K562 (cell line): Measurements from ENCODE around the gene ABT1. TPM values are rescaled to one million over a fixed set of nuclear protein-coding genes. Genes with fewer than 3 reads are reported as not detected.

Experiments used
- BCL6 ChIP-seq: fragments of 250-450 bp; sonication (Bioruptor Pico); IDR thresholded peaks from 2 replicates; pipeline ENCODE4 v1.4.0; 2020
- BRCA1 ChIP-seq, 2 experiments: fragments of 450-650 bp in 1 of 2; sonication (generic) in 1 of 2; formaldehyde crosslinking in 1 of 2; IDR thresholded peaks; 2 replicates each; pipeline versions ENCODE4 v1.5.0 to v1.6.1; 2017 to 2020; ENCODE audit warnings: mild to moderate bottlenecking in 1 of 2, missing genetic modification reagents in 1 of 2
- C11orf30 ChIP-seq: fragments of 450-650 bp; IDR thresholded peaks from 2 replicates; pipeline ENCODE4 v1.6.1; 2016; ENCODE audit warnings: low read depth, mild to moderate bottlenecking
- CBX8 ChIP-seq: fragments of 200-600 bp; sonication (generic); IDR thresholded peaks from 2 replicates; pipeline ENCODE4 v1.6.1; 2012; ENCODE audit warnings: borderline replicate concordance, mixed run types, low read depth, mild to moderate bottlenecking, moderate library complexity, mixed read lengths, low read length, control low read depth, inconsistent platforms; ENCODE audit not compliant: poor library complexity, severe bottlenecking; ENCODE audit errors: extremely low read depth
- ELF1 ChIP-seq: fragments of 200-800 bp; sonication (Bioruptor generic); IDR thresholded peaks from 2 replicates; pipeline ENCODE4 v1.6.1; 2016; ENCODE audit warnings: missing genetic modification characterization, missing compliant biosample characterization
- EZH2 ChIP-seq: IDR thresholded peaks from 2 replicates; pipeline ENCODE4 v1.6.1; 2012; ENCODE audit warnings: low read depth, mild to moderate bottlenecking, inconsistent platforms, low read length, borderline replicate concordance
- FOXM1 ChIP-seq, 2 experiments: fragments of 450-650 bp in 1 of 2; sonication (generic) in 1 of 2; formaldehyde crosslinking in 1 of 2; IDR thresholded peaks; 2 replicates each; pipeline versions ENCODE4 v1.6.1 to v1.9.0; 2017 to 2022; ENCODE audit warnings: low read depth in 2 of 2, mild to moderate bottlenecking in 2 of 2, missing genetic modification reagents in 1 of 2, moderate library complexity in 1 of 2
- GABPB2 ChIP-seq: fragments of 250-450 bp; sonication (Bioruptor Pico); conservative IDR thresholded peaks from 2 replicates; pipeline ENCODE4 v1.5.1; 2021; ENCODE audit warnings: mild to moderate bottlenecking
- HNRNPH1 ChIP-seq: fragments of 200-400 bp; formaldehyde crosslinking; optimal IDR thresholded peaks from 2 replicates; pipeline ENCODE3; 2017; ENCODE audit warnings: low read depth, mild to moderate bottlenecking, low read length, moderate library complexity
- HNRNPLL ChIP-seq: fragments of 200-400 bp; formaldehyde crosslinking; IDR thresholded peaks from 2 replicates; pipeline ENCODE4 v1.6.1; 2017; ENCODE audit warnings: low read length, low read depth, mild to moderate bottlenecking; ENCODE audit not compliant: poor library complexity, severe bottlenecking
- KLF6 ChIP-seq: fragments of 250-450 bp; sonication (Bioruptor Pico); IDR thresholded peaks from 2 replicates; pipeline ENCODE4 v1.4.0; 2020; ENCODE audit warnings: mild to moderate bottlenecking, moderate library complexity, borderline replicate concordance
- PYGO2 ChIP-seq: fragments of 450-650 bp; IDR thresholded peaks from 2 replicates; pipeline ENCODE4 v1.6.1; 2016; ENCODE audit warnings: mild to moderate bottlenecking, missing genetic modification characterization, moderate library complexity, missing compliant biosample characterization
- SMAD4 ChIP-seq: fragments of 250-450 bp; sonication (Bioruptor Pico); conservative IDR thresholded peaks from 2 replicates; pipeline ENCODE4 v1.8.0; 2021; ENCODE audit warnings: inconsistent platforms, mild to moderate bottlenecking, moderate library complexity
- SMARCE1 ChIP-seq: fragments of 450-650 bp; IDR thresholded peaks from 2 replicates; pipeline ENCODE4 v1.7.1; 2016; ENCODE audit warnings: mild to moderate bottlenecking
- TARDBP ChIP-seq: fragments of 450-650 bp; IDR thresholded peaks from 2 replicates; pipeline ENCODE4 v1.6.1; 2016
- ZBTB8A ChIP-seq: fragments of 450-650 bp; IDR thresholded peaks from 2 replicates; pipeline ENCODE4 v1.6.1; 2018; ENCODE audit warnings: mild to moderate bottlenecking, moderate library complexity; ENCODE audit not compliant: partially characterized antibody
- ZKSCAN1 ChIP-seq: fragments of 150-350 bp; IDR thresholded peaks from 2 replicates; pipeline ENCODE4 v1.6.1; 2016; ENCODE audit warnings: low read depth, low read length
- ZNF143 ChIP-seq: sonication (generic); formaldehyde crosslinking; IDR thresholded peaks from 2 replicates; pipeline ENCODE4 v1.9.0; 2022; ENCODE audit warnings: mild to moderate bottlenecking, missing genetic modification reagents
- ZNF561 ChIP-seq: fragments of 450-650 bp; formaldehyde crosslinking; conservative IDR thresholded peaks from 2 replicates; pipeline ENCODE4 v1.4.0; 2020; ENCODE audit warnings: mild to moderate bottlenecking, moderate library complexity
- ZZZ3 ChIP-seq: fragments of 450-650 bp; IDR thresholded peaks from 2 replicates; pipeline ENCODE4 v1.6.1; 2016; ENCODE audit warnings: antibody characterized with exemption, mild to moderate bottlenecking, moderate library complexity
- polyA plus RNA-seq, 8 experiments: library from polyadenylated mRNA; depleted of rRNA in 4 of 8; stranded (reverse) in 5 of 8; unstranded in 3 of 8; fragments of >200 nt; fragmentation: Nextera tagmentation in 2 of 8; fragmentation: Illumina TruSeq in 1 of 8; extraction: Ambion mirVana in 2 of 8; extraction: Trizol in 1 of 8; gene quantifications; 2 replicates each; pipeline versions ENCODE4 v1.2.1 to v1.2.3, GENCODE V29; 2011 to 2014; ENCODE audit warnings: inconsistent platforms in 1 of 8, missing spikeins in 1 of 8
- total RNA-seq, 7 experiments: library from RNA; depleted of rRNA in 6 of 7; stranded (reverse); fragments of >200 nt in 6 of 7; fragmentation: Illumina TruSeq in 2 of 7; extraction: Trizol in 2 of 7; gene quantifications; 2 replicates each; pipeline versions ENCODE4 v1.2.1 to v1.2.3, GENCODE V29; 2011 to 2021; ENCODE audit warnings: low replicate concordance in 1 of 7
- TF ChIP-seq, protein P1 (sequence below): fragments of 250-450 bp; sonication (Bioruptor Pico); IDR thresholded peaks from 2 replicates; pipeline ENCODE4 v1.9.0; 2021; ENCODE audit warnings: mild to moderate bottlenecking
- TF ChIP-seq, protein P2 (sequence below): fragments of 450-650 bp; IDR thresholded peaks from 2 replicates; pipeline ENCODE4 v1.6.1; 2017; ENCODE audit warnings: mild to moderate bottlenecking, moderate library complexity
- TF ChIP-seq, protein P3 (sequence below): sonication (generic); formaldehyde crosslinking; IDR thresholded peaks from 2 replicates; pipeline ENCODE4 v1.8.0; 2022; ENCODE audit warnings: missing genetic modification reagents, mild to moderate bottlenecking, borderline replicate concordance
- TF ChIP-seq, protein P4 (sequence below): fragments of 250-450 bp; sonication (Bioruptor Pico); IDR thresholded peaks from 2 replicates; pipeline ENCODE4 v1.8.0; 2022; ENCODE audit warnings: inconsistent platforms

Gene ABT1
- total and polyA plus RNA-seq, 9 of the 15 experiments (the other 6 are each of a cell fraction or from before 2014, with no cell fraction given): 8.8 to 52.7 (median 40.7) TPM

DNA sequence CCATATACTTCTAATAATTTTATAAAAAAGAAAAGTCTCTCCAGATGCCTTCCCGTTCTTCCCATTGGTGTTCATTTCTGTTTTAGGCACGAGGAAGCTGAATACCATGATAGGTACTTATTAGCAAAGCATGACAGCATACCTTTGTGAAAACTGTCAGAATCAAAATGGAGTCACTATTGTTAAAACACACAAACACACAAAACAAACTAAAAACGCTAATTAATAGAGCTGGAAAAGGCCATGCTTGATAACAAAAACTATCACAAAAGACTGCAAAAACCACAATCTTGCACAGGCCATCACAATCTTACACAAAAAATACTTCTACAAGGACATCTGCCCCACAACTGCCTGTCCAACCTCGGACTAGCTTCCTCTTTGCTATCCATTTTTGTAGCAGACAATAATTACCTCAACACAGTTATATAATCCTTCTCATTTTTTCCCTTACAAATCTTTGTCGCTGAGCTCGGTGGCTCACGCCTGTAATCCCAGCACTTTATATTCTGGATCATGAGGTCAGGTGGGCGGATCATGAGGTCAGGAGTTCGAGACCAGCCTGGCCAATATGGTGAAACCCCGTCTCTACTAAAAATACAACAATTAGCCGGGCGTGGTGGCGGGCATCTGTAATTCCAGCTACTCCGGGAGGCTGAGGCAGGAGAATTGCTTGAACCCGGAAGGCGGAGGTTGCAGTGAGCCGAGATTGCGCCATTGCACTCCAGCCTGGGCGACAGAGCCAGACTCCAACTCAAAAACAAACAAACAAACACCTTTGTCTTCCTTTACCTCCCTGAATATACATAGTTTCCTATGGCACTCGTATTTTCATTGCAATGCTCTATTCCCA, 3.2 kb upstream of the ABT1 start (continued):
- TF ChIP-seq SMAD4 (CRISPR knock-in tag): peak; percentile 67; the same call in 1 of the 2 replicates
- no peak for TF ChIP-seq BRCA1 (IDR thresholded peaks at IDR 0.05)
- TF ChIP-seq BRCA1 (CRISPR knock-in tag; IDR thresholded peaks at IDR 0.05): no peak
- no peak for TF ChIP-seq ZNF143 (CRISPR knock-in tag)
- TF ChIP-seq HNRNPH1: no peak
- no peak for TF ChIP-seq TARDBP
- TF ChIP-seq ZNF561 (CRISPR knock-in tag): no peak
- no peak for TF ChIP-seq ZBTB8A
- peak; percentile 92; the same call in 1 of the 2 replicates for TF ChIP-seq KLF6 (CRISPR knock-in tag)
- TF ChIP-seq CBX8: no peak
- no peak for TF ChIP-seq ZKSCAN1
- peak; percentile 73; the same call in 1 of the 2 replicates for TF ChIP-seq BCL6 (CRISPR knock-in tag)
- no peak for TF ChIP-seq FOXM1 (IDR thresholded peaks at IDR 0.05; ENCODE audit: low read depth)
- TF ChIP-seq FOXM1 (CRISPR knock-in tag; IDR thresholded peaks at IDR 0.05; ENCODE audit: low read depth): no peak
- TF ChIP-seq, protein P1, sequence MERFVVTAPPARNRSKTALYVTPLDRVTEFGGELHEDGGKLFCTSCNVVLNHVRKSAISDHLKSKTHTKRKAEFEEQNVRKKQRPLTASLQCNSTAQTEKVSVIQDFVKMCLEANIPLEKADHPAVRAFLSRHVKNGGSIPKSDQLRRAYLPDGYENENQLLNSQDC (CRISPR knock-in tag): no peak
- peak; percentile 92 for TF ChIP-seq PYGO2 (tag)
- no peak for TF ChIP-seq SMARCE1
- TF ChIP-seq C11orf30: no peak
- TF ChIP-seq, protein P2, sequence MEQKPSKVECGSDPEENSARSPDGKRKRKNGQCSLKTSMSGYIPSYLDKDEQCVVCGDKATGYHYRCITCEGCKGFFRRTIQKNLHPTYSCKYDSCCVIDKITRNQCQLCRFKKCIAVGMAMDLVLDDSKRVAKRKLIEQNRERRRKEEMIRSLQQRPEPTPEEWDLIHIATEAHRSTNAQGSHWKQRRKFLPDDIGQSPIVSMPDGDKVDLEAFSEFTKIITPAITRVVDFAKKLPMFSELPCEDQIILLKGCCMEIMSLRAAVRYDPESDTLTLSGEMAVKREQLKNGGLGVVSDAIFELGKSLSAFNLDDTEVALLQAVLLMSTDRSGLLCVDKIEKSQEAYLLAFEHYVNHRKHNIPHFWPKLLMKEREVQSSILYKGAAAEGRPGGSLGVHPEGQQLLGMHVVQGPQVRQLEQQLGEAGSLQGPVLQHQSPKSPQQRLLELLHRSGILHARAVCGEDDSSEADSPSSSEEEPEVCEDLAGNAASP: no peak
- peak; percentile 48; the same call in 1 of the 2 replicates for TF ChIP-seq ELF1 (tag)
- TF ChIP-seq HNRNPLL: no peak
- TF ChIP-seq GABPB2 (CRISPR knock-in tag): no peak
- TF ChIP-seq, protein P3, sequence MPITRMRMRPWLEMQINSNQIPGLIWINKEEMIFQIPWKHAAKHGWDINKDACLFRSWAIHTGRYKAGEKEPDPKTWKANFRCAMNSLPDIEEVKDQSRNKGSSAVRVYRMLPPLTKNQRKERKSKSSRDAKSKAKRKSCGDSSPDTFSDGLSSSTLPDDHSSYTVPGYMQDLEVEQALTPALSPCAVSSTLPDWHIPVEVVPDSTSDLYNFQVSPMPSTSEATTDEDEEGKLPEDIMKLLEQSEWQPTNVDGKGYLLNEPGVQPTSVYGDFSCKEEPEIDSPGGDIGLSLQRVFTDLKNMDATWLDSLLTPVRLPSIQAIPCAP: no peak
- no peak for TF ChIP-seq EZH2
- no peak for TF ChIP-seq ZZZ3
- TF ChIP-seq, protein P4, sequence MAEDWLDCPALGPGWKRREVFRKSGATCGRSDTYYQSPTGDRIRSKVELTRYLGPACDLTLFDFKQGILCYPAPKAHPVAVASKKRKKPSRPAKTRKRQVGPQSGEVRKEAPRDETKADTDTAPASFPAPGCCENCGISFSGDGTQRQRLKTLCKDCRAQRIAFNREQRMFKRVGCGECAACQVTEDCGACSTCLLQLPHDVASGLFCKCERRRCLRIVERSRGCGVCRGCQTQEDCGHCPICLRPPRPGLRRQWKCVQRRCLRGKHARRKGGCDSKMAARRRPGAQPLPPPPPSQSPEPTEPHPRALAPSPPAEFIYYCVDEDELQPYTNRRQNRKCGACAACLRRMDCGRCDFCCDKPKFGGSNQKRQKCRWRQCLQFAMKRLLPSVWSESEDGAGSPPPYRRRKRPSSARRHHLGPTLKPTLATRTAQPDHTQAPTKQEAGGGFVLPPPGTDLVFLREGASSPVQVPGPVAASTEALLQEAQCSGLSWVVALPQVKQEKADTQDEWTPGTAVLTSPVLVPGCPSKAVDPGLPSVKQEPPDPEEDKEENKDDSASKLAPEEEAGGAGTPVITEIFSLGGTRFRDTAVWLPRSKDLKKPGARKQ: no peak
